H1 (cell line): Measurements from ENCODE around the gene TET2. TPM values are rescaled to one million over a fixed set of nuclear protein-coding genes. Genes with fewer than 3 reads are reported as not detected.

ENCODE experiments used
- CTCF ChIA-PET: fragments of 300-600 bp; sonication (Branson Sonifier 250); formaldehyde crosslinking; loops from one replicate; lab custom pipeline; 2021; ENCODE audit not compliant: partially characterized antibody; lab: Charles Lee
- POLR2A ChIA-PET: fragments of 300-600 bp; sonication (Branson Sonifier 250); formaldehyde crosslinking; loops from one replicate; lab custom pipeline; 2021; ENCODE audit warnings: inconsistent platforms; ENCODE audit not compliant: partially characterized antibody; lab: Charles Lee
- DNase-seq, 2 experiments: peaks; one replicate each; pipeline versions ENCODE4 v3.0.0 to v3.0.0-alpha.2; 2010 to 2022; ENCODE audit warnings: low spot score in 2 of 2, low read depth in 1 of 2, mixed read lengths in 1 of 2
- FAIRE-seq: peaks from 2 replicates; lab custom pipeline; 2011; peaks lifted over from hg19 to GRCh38; lab: Jason Lieb, UNC
- H2AFZ ChIP-seq: 2 replicates; pipeline ENCODE4 v1.8.1; 2012; ENCODE audit warnings: low read length, inconsistent platforms
- H2AK5ac ChIP-seq: 2 replicates; pipeline ENCODE4 v1.6.1; 2013; ENCODE audit warnings: low read depth, low read length
- H2BK120ac ChIP-seq: replicated peaks from 2 replicates; pipeline ENCODE3; 2013; ENCODE audit warnings: low read depth, low read length, inconsistent platforms
- H2BK12ac ChIP-seq: 2 replicates; pipeline ENCODE4 v1.6.1; 2013; ENCODE audit warnings: low read depth, low read length
- H2BK15ac ChIP-seq: 2 replicates; pipeline ENCODE4 v1.6.1; 2013; ENCODE audit warnings: low read length
- H2BK20ac ChIP-seq: 2 replicates; pipeline ENCODE4 v1.6.1; 2013; ENCODE audit warnings: low read length
- H2BK5ac ChIP-seq: 2 replicates; pipeline ENCODE4 v1.6.1; 2013; ENCODE audit warnings: low read depth, low read length
- H3K14ac ChIP-seq: 2 replicates; pipeline ENCODE4 v1.6.1; 2013; ENCODE audit warnings: inconsistent platforms; ENCODE audit not compliant: insufficient read length
- H3K18ac ChIP-seq: 2 replicates; pipeline ENCODE4 v1.6.1; 2013; ENCODE audit warnings: low read length; ENCODE audit errors: extremely low read depth
- H3K23ac ChIP-seq: 2 replicates; pipeline ENCODE4 v1.6.1; 2013; ENCODE audit warnings: inconsistent platforms; ENCODE audit not compliant: insufficient read length
- H3K23me2 ChIP-seq: 2 replicates; pipeline ENCODE4 v1.6.1; 2013; ENCODE audit warnings: low read depth, low read length
- H3K27ac ChIP-seq: 2 replicates; pipeline ENCODE4 v1.6.1; 2011; ENCODE audit warnings: low read depth, low read length, inconsistent platforms
- H3K27me3 ChIP-seq, 4 experiments: replicated peaks in 1 of 4; 1 replicate in 1 of 4; 2 replicates in 3 of 4; pipeline versions ENCODE4 v1.6.1 to v1.8.1; 2011 to 2013; ENCODE audit warnings: low read length in 3 of 4, mild to moderate bottlenecking in 3 of 4, inconsistent platforms in 2 of 4, mixed read lengths in 2 of 4, moderate library complexity in 1 of 4; ENCODE audit not compliant: control insufficient read depth in 3 of 4, insufficient read depth in 3 of 4; ENCODE audit errors: extremely low read depth in 1 of 4
- H3K36me3 ChIP-seq, 4 experiments: 2 replicates each; pipeline versions ENCODE4 v1.6.1 to v1.8.1; 2011 to 2013; ENCODE audit warnings: mild to moderate bottlenecking in 4 of 4, low read length in 3 of 4, moderate library complexity in 2 of 4, control low read depth in 1 of 4, inconsistent platforms in 1 of 4; ENCODE audit not compliant: insufficient read depth in 4 of 4, control insufficient read depth in 2 of 4
- H3K4ac ChIP-seq: replicated peaks from 2 replicates; pipeline ENCODE3; 2013; ENCODE audit warnings: low read length, low read depth, mixed read lengths, inconsistent platforms; ENCODE audit not compliant: insufficient read length
- H3K4me1 ChIP-seq, 4 experiments: replicated peaks in 1 of 4; 1 replicate in 1 of 4; 2 replicates in 3 of 4; pipeline versions ENCODE4 v1.6.1 to v1.8.1; 2011 to 2013; ENCODE audit warnings: low read length in 3 of 4, inconsistent platforms in 2 of 4, mixed read lengths in 1 of 4; ENCODE audit not compliant: insufficient read depth in 4 of 4, control insufficient read depth in 3 of 4
- H3K4me2 ChIP-seq, 2 experiments: 2 replicates each; pipeline versions ENCODE4 v1.6.1 to v1.8.1; 2011 to 2013; ENCODE audit warnings: low read depth in 2 of 2, low read length in 2 of 2, control low read depth in 1 of 2, inconsistent platforms in 1 of 2, mild to moderate bottlenecking in 1 of 2; ENCODE audit not compliant: insufficient read depth in 1 of 2
- H3K4me3 ChIP-seq, 4 experiments: fragments of 200-600, 300-600 bp in 1 of 4; sonication (generic), shearing (Covaris generic), sonication (Bioruptor Twin) in 1 of 4; 2 replicates each; pipeline versions ENCODE4 v1.5.1 to v1.8.1; 2011 to 2016; ENCODE audit warnings: low read length in 4 of 4, low read depth in 3 of 4, control low read depth in 2 of 4, inconsistent platforms in 2 of 4, mild to moderate bottlenecking in 2 of 4, mixed read lengths in 1 of 4, moderate library complexity in 1 of 4; ENCODE audit not compliant: insufficient read depth in 2 of 4; ENCODE audit errors: extremely low read depth in 1 of 4
- H3K56ac ChIP-seq: replicated peaks from 2 replicates; pipeline ENCODE3; 2013; ENCODE audit warnings: low read depth, mild to moderate bottlenecking, mixed read lengths, low read length, inconsistent platforms; ENCODE audit not compliant: insufficient read length
- H3K79me1 ChIP-seq: 2 replicates; pipeline ENCODE4 v1.6.1; 2013; ENCODE audit warnings: low read depth, low read length, control low read depth
- H3K79me2 ChIP-seq, 2 experiments: 2 replicates each; pipeline versions ENCODE4 v1.6.1 to v1.8.1; 2012 to 2013; ENCODE audit warnings: low read length in 2 of 2, mild to moderate bottlenecking in 2 of 2, inconsistent platforms in 1 of 2; ENCODE audit not compliant: insufficient read depth in 2 of 2, control insufficient read depth in 1 of 2
- H3K9ac ChIP-seq, 4 experiments: replicated peaks in 1 of 4; 1 replicate in 1 of 4; 2 replicates in 3 of 4; pipeline versions ENCODE4 v1.6.1 to v1.8.1; 2011 to 2013; ENCODE audit warnings: low read depth in 3 of 4, low read length in 3 of 4, control low read depth in 2 of 4, mild to moderate bottlenecking in 2 of 4, moderate library complexity in 2 of 4, inconsistent platforms in 1 of 4; ENCODE audit errors: extremely low read depth in 1 of 4
- H3K9me3 ChIP-seq, 2 experiments: 2 replicates each; pipeline versions ENCODE4 v1.6.1 to v1.8.1; 2012 to 2013; ENCODE audit warnings: mild to moderate bottlenecking in 2 of 2, moderate library complexity in 2 of 2, control low read depth in 1 of 2, inconsistent platforms in 1 of 2, low read depth in 1 of 2, low read length in 1 of 2, mixed read lengths in 1 of 2; ENCODE audit not compliant: insufficient read depth in 2 of 2
- H4K20me1 ChIP-seq, 2 experiments: replicated peaks in 1 of 2; 2 replicates each; pipeline versions ENCODE3 to v1.8.1; 2011 to 2013; ENCODE audit warnings: inconsistent platforms in 2 of 2, low read length in 2 of 2, mild to moderate bottlenecking in 1 of 2; ENCODE audit not compliant: insufficient read depth in 2 of 2, control insufficient read depth in 1 of 2
- H4K5ac ChIP-seq: 2 replicates; pipeline ENCODE4 v1.6.1; 2013; ENCODE audit warnings: low read length, low read depth, mixed read lengths, inconsistent platforms; ENCODE audit not compliant: insufficient read length
- H4K8ac ChIP-seq: 2 replicates; pipeline ENCODE4 v1.8.0; 2013; ENCODE audit warnings: mild to moderate bottlenecking, moderate library complexity, low read length, inconsistent platforms; ENCODE audit not compliant: insufficient read depth; ENCODE audit errors: extremely low read depth
- H4K91ac ChIP-seq: replicated peaks from 2 replicates; pipeline ENCODE3; 2013; ENCODE audit warnings: low read length, mixed read lengths, inconsistent platforms; ENCODE audit not compliant: insufficient read length
- BACH1 ChIP-seq: IDR thresholded peaks from 2 replicates; pipeline ENCODE4 v1.6.1; 2012; ENCODE audit warnings: low read length, improper control_type of control experiment
- BRCA1 ChIP-seq: IDR thresholded peaks from 2 replicates; pipeline ENCODE4 v1.6.1; 2012; ENCODE audit warnings: low read depth, low read length, improper control_type of control experiment
- CTCF ChIP-seq, 3 experiments: IDR thresholded peaks; 1 replicate in 2 of 3; 2 replicates in 1 of 3; pipeline versions ENCODE4 v1.5.1 to v1.6.1; 2011; ENCODE audit warnings: low read length in 3 of 3, mild to moderate bottlenecking in 3 of 3, inconsistent platforms in 2 of 3, low read depth in 1 of 3, moderate library complexity in 1 of 3; ENCODE audit not compliant: insufficient read depth in 1 of 3; ENCODE audit errors: control extremely low read depth in 1 of 3
- EP300 ChIP-seq, 2 experiments: IDR thresholded peaks; 1 replicate in 1 of 2; 2 replicates in 1 of 2; pipeline ENCODE4 v1.6.1; 2011 to 2012; ENCODE audit warnings: low read depth in 2 of 2, low read length in 2 of 2, mild to moderate bottlenecking in 2 of 2, borderline replicate concordance in 1 of 2, inconsistent platforms in 1 of 2, moderate library complexity in 1 of 2
- HDAC6 ChIP-seq: IDR thresholded peaks from one replicate; pipeline ENCODE4 v1.7.1; 2012; ENCODE audit warnings: low read depth, mild to moderate bottlenecking, inconsistent platforms, low read length, moderate library complexity
- KDM1A ChIP-seq: fragments of 200-600, 300-600 bp; sonication (generic); IDR thresholded peaks from 2 replicates; pipeline ENCODE4 v1.7.1; 2016; ENCODE audit warnings: mild to moderate bottlenecking, low read length, borderline replicate concordance
- MAX ChIP-seq: IDR thresholded peaks from 2 replicates; pipeline ENCODE4 v1.6.1; 2012; ENCODE audit warnings: inconsistent platforms
- POLR2AphosphoS5 ChIP-seq: IDR thresholded peaks from 2 replicates; pipeline ENCODE4 v1.6.1; 2011; ENCODE audit warnings: low read depth, low read length
- RXRA ChIP-seq: IDR thresholded peaks from 2 replicates; pipeline ENCODE4 v1.6.1; 2011; ENCODE audit warnings: low read depth, mild to moderate bottlenecking, low read length, moderate library complexity; ENCODE audit not compliant: insufficient read depth
- SAP30 ChIP-seq: fragments of 300-600 bp; sonication (generic); IDR thresholded peaks from 2 replicates; pipeline ENCODE4 v1.7.1; 2012; ENCODE audit warnings: low read length, moderate library complexity, mild to moderate bottlenecking, inconsistent platforms; ENCODE audit not compliant: insufficient read depth, insufficient replicate concordance
- WGBS, 2 experiments: shearing (Covaris generic) in 1 of 2; methylation state at CpG; one replicate each; pipeline versions ENCODE4 v1.1.6 to v1.1.7; 2013 to 2015; ENCODE audit warnings: low lambda C conversion rate in 2 of 2, mixed read lengths in 2 of 2, inconsistent platforms in 1 of 2, low coverage in 1 of 2, missing lambda C conversion rate in 1 of 2; ENCODE audit not compliant: insufficient replicate concordance in 2 of 2, insufficient coverage in 1 of 2, insufficient read length in 1 of 2; ENCODE audit errors: extremely low coverage in 1 of 2, missing lambda C conversion rate in 1 of 2; 5-methylcytosine and 5-hydroxymethylcytosine counted together
- polyA plus RNA-seq, 7 experiments: library from polyadenylated mRNA; depleted of rRNA in 3 of 7; stranded (reverse) in 5 of 7; unstranded in 2 of 7; fragments of >200 nt in 5 of 7; fragments of 200-250 nt in 2 of 7; gene quantifications; 1 replicate in 5 of 7; 2 replicates in 1 of 7; 4 replicates in 1 of 7; pipeline versions ENCODE4 v1.2.1 to v1.2.3, GENCODE V29; 2011 to 2013; ENCODE audit warnings: missing spikeins in 2 of 7, mixed read lengths in 2 of 7
- total RNA-seq: library from RNA; stranded (reverse); fragmentation: NEBNext Ultra II Directional; extraction: Animal tissue kit (Norgen Biotek cat#: 25700); gene quantifications from 2 replicates; pipeline ENCODE4 v1.2.1, GENCODE V29; 2021

TET2 gene
- total and polyA plus RNA-seq, 2 of the 8 experiments (the other 6 are each of a cell fraction or from before 2014, with no cell fraction given): 1.0 to 2.6 TPM

- H3K9me3 ChIP-seq: no peaks in the 10 kb centered on the region
- no peak overlapping the region for H2BK12ac ChIP-seq
- H3K56ac ChIP-seq: no peak overlapping the region
- no peak overlapping the region for H3K23ac ChIP-seq
- peaks cover 20 to 63% (median 51%) of the 10 kb centered on the region in 4 experiments for H3K27me3 ChIP-seq
- TF ChIP-seq BRCA1: no peak
- TF ChIP-seq CTCF (IDR thresholded peaks at IDR 0.05; ENCODE audit: control extremely low read depth in 1 of 3, insufficient read depth in 1 of 3, low read depth in 1 of 3, low read length in 3 of 3): no peak
- TF ChIP-seq KDM1A: no peak
- no peak for TF ChIP-seq POLR2AphosphoS5
- no peak for TF ChIP-seq SAP30
- TF ChIP-seq BACH1: no peak
- TF ChIP-seq EP300 (IDR thresholded peaks at IDR 0.05; ENCODE audit: borderline replicate concordance in 1 of 2, low read depth in 2 of 2, low read length in 2 of 2): no peak
- no peak for TF ChIP-seq HDAC6
- no peak for TF ChIP-seq MAX
- no peak for TF ChIP-seq RXRA
- H3K4me3 ChIP-seq: no peak overlapping the region
- WGBS, 2 experiments: 79% methylated on average over 5 of the region's 5 CpGs; no CpG with 5 or more reads in 1 of the 2 experiments
- POLR2A ChIA-PET: no interaction called here
- H3K4ac ChIP-seq: no peak overlapping the region
- H3K14ac ChIP-seq: no peak overlapping the region
- H4K20me1 ChIP-seq: peaks cover 3 to 7% of the 10 kb centered on the region in 2 experiments
- no peaks in the 10 kb centered on the region for H3K79me1 ChIP-seq
- no peaks in the 10 kb centered on the region for H3K36me3 ChIP-seq
- H3K9ac ChIP-seq: no peak overlapping the region
- H2BK20ac ChIP-seq: no peak overlapping the region
- FAIRE-seq (no peak), DNase-seq (no peak)
- H4K8ac ChIP-seq: no peak overlapping the region
- H4K5ac ChIP-seq: no peak overlapping the region
- peaks cover 0 to 3% (median 0%) of the 10 kb centered on the region in 4 experiments; a peak in 2 of 7 replicates for H3K4me1 ChIP-seq
- H3K18ac ChIP-seq: no peak overlapping the region
- H3K79me2 ChIP-seq: no peaks in the 10 kb centered on the region
- H2AFZ ChIP-seq: no peak overlapping the region
- CTCF ChIA-PET: interaction anchor here (0.6 kb wide), 1 partner anchor 269 kb away, joined by 3 read pairs; no protein-coding TSS in a partner anchor
- no peak overlapping the region for H2BK120ac ChIP-seq
- H3K23me2 ChIP-seq: peaks cover 13% of the 10 kb centered on the region
- H3K27ac ChIP-seq: no peak overlapping the region
- no peak overlapping the region for H2AK5ac ChIP-seq
- no peak overlapping the region for H3K4me2 ChIP-seq
- H2BK15ac ChIP-seq: no peak overlapping the region
- no peak overlapping the region for H2BK5ac ChIP-seq
- no peak overlapping the region for H4K91ac ChIP-seq
Measured at GRCh38 chr4:105148776-105149175, 2.1 kb downstream of the TET2 start.
